Neural crest cell (in vitro differentiated cells): ENCODE data around the gene ARFGEF2. TPM values are rescaled to one million over a fixed set of nuclear protein-coding genes. Genes with fewer than 3 reads are reported as not detected.
A peak's percentile ranks its signal among the peaks of the same experiment; 100 is the strongest.
"Not testable (repeated sequence)": the region's sequence is repeated elsewhere in the genome, so short reads cannot be mapped to it uniquely, and the experiment has no call there.

Source experiments
- DNase-seq: peaks from one replicate; pipeline ENCODE4 v3.0.0; 2021; ENCODE audit warnings: low read depth, mixed read lengths, low spot score
- H3K27ac Mint-ChIP-seq: one replicate; pipeline ENCODE4 v1.8.0; 2021; ENCODE audit warnings: mild to moderate bottlenecking, mixed read lengths; ENCODE audit not compliant: unreplicated experiment
- H3K27me3 Mint-ChIP-seq: 2 replicates; pipeline ENCODE4 v1.8.0; 2021; ENCODE audit warnings: low read depth, mild to moderate bottlenecking, mixed read lengths
- H3K36me3 Mint-ChIP-seq: 2 replicates; pipeline ENCODE4 v1.8.0; 2021; ENCODE audit warnings: low read depth, mild to moderate bottlenecking, mixed read lengths
- H3K4me1 Mint-ChIP-seq: 2 replicates; pipeline ENCODE4 v1.8.0; 2021; ENCODE audit warnings: mixed read lengths
- H3K4me3 Mint-ChIP-seq: one replicate; pipeline ENCODE4 v1.8.0; 2021; ENCODE audit warnings: mild to moderate bottlenecking, mixed read lengths
- H3K9me3 Mint-ChIP-seq: 2 replicates; pipeline ENCODE4 v1.8.0; 2021; ENCODE audit warnings: mixed read lengths
- total RNA-seq: library from RNA; stranded (reverse); gene quantifications from 2 replicates; pipeline ENCODE4 v1.2.1, GENCODE V29; 2021
- TF ChIP-seq, protein P1 (sequence below): fragments of 200-600 bp; sonication (generic); conservative IDR thresholded peaks from 2 replicates; pipeline ENCODE4 v1.5.0; 2021; ENCODE audit warnings: antibody characterized with exemption, mild to moderate bottlenecking

Gene ARFGEF2
- total RNA-seq, 1 donor from 2014 or later = 18.0 TPM

DNA sequence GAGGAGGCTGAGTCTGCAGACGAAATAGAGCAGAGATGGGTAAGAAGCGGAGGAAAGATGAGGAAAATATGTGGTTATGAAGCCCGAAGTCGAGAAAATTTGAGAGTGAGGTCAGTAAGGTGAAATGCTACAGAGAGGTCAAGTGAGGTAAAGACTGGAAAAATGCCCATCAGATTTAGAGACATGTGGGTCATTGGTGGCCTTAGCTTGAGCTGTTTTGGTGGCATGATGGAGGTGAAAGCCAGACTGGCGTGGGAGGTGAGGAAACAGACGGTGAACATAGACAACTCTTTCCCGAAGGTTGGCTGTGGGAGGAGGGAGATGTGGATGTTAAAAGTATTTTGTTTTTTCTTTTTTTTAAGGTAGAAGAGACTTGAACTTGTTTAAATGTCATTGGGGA lies 9.4 kb downstream of the ARFGEF2 start:
- H3K36me3 Mint-ChIP-seq = peaks cover 2% of the 10 kb centered on the region
- H3K4me1 Mint-ChIP-seq = peaks cover 9% of the 10 kb centered on the region
- H3K27me3 Mint-ChIP-seq = no peaks in the 10 kb centered on the region
- no peak overlapping the region for H3K27ac Mint-ChIP-seq
- no peak overlapping the region for H3K4me3 Mint-ChIP-seq
- H3K9me3 Mint-ChIP-seq = peaks cover 3% of the 10 kb centered on the region
- no peak for DNase-seq
- TF ChIP-seq, protein P1, sequence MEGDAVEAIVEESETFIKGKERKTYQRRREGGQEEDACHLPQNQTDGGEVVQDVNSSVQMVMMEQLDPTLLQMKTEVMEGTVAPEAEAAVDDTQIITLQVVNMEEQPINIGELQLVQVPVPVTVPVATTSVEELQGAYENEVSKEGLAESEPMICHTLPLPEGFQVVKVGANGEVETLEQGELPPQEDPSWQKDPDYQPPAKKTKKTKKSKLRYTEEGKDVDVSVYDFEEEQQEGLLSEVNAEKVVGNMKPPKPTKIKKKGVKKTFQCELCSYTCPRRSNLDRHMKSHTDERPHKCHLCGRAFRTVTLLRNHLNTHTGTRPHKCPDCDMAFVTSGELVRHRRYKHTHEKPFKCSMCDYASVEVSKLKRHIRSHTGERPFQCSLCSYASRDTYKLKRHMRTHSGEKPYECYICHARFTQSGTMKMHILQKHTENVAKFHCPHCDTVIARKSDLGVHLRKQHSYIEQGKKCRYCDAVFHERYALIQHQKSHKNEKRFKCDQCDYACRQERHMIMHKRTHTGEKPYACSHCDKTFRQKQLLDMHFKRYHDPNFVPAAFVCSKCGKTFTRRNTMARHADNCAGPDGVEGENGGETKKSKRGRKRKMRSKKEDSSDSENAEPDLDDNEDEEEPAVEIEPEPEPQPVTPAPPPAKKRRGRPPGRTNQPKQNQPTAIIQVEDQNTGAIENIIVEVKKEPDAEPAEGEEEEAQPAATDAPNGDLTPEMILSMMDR = no peak

DNA sequence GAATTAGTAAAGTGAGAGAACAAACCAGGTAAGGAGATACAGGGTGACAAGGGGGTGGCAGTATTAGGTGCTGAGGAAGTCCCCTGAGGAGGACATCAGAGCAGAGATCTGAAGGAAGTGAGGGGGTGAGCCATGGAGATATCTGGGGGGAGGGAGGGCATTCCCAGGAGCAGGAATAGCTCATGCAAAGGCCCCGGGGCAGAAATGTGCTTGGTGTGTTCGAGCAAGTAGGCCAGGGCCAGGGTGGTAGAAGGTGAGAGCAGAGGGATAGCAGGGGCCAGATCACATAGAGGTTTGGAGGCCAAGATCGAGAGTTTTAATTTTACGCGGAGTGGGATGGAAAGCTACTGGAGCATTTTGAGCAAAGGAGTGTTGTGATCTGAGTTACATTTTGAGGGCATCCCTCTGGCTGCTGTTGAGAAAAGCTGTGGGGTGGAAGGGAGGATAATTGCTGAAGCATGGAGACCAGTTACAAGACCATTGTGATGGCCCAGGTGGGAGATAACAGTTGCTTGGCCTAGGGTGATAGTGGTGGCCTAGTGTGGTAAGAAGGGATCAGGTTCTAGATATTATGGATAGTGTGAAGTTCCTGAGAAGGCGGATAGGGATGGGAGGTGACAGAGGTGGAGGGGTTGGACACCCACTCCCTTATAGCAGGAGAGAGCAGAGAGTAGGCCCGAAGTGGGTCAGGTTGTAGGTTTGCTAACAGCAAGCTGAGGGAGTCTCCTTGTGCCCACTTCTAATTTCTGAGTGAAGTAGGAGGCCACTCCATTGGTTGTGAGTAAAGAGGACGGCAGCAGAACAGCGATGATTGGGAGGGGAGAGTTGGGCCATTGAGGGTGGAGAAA lies 10.2 kb downstream of the ARFGEF2 start:
- H3K9me3 Mint-ChIP-seq = peaks cover 3% of the 10 kb centered on the region
- H3K4me3 Mint-ChIP-seq = no peak overlapping the region
- TF ChIP-seq, protein P1 = no peak
- H3K36me3 Mint-ChIP-seq = peaks cover 2% of the 10 kb centered on the region
- peaks cover 9% of the 10 kb centered on the region for H3K4me1 Mint-ChIP-seq
- no peak for DNase-seq
- no peaks in the 10 kb centered on the region for H3K27me3 Mint-ChIP-seq
- no peak overlapping the region for H3K27ac Mint-ChIP-seq

DNA sequence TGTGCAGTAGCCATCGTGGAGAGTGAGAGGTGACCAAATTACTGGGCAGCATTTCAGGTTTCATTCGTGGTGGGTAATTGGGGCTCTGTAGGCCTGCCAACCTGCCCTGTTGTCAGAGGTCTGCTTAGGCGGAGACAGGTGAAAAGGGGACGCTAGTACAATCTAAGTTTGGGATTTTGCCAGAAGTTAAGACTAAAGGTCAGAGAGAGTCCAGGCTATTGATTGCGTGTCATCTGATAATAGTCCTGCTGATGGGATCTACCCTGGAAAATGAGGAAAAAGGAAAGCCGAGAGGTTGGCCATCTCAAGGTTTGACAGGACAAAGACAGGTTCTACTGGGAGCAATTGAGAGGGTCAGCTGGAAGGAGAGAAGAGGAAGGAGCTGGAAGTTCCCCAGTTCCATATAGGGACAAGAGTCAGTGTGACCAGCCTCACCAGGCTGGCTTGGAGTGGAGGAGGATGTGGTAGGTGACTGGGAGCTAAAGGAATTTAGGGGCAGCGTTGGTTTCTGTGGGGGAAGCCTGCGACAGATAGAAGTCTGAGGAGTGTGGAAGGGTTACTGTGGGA lies 10.9 kb downstream of the ARFGEF2 start:
- H3K27ac Mint-ChIP-seq = no peak overlapping the region
- H3K27me3 Mint-ChIP-seq = no peaks in the 10 kb centered on the region
- H3K36me3 Mint-ChIP-seq = peaks cover 7% of the 10 kb centered on the region
- peaks cover 3% of the 10 kb centered on the region for H3K9me3 Mint-ChIP-seq
- TF ChIP-seq, protein P1 = no peak
- H3K4me1 Mint-ChIP-seq = peaks cover 13% of the 10 kb centered on the region
- DNase-seq = no peak
- no peak overlapping the region for H3K4me3 Mint-ChIP-seq

DNA sequence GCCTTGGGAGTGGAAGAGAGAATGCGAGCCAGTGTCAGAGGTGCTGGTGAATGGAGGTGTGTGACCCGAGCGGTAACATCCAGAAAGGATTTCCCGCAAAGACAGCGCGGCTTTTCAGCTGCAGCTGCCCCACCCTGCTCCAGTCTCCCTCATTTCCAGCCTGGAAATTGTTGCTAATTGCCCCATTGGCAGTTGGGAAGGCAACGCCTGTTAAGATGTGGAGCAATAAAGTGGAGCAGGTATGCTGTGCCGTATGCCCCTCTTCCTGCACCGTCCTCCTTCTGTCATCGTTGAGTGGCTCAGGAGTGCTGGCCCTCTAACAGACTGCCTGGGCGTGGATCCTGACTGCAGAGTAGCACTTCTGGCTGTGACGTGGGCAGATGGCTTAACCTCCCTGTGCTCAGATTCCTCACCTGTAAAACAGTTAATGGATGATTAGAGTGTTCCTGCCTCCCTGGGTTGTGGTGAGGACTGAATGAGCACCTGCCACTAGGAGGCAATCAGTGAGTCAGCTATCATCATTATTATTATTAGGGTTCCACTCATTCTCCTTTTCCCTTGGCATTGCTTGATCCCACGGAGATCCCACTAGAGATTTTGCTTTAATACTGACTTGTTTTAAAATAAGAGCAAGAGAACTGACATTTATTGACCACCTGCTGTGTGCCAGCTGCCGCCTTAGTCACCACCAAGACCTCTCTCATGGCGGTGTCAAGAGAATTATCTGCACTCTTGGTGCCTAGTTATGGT lies 11.7 kb downstream of the ARFGEF2 start:
- Mint-ChIP-seq H3K27ac (no peak overlapping the region), H3K4me3 (no peak overlapping the region), H3K36me3 (peaks cover 7% of the 10 kb centered on the region), H3K4me1 (peaks cover 13% of the 10 kb centered on the region), H3K27me3 (no peaks in the 10 kb centered on the region), H3K9me3 (peaks cover 3% of the 10 kb centered on the region)
- no peak for DNase-seq
- TF ChIP-seq, protein P1 = no peak

DNA sequence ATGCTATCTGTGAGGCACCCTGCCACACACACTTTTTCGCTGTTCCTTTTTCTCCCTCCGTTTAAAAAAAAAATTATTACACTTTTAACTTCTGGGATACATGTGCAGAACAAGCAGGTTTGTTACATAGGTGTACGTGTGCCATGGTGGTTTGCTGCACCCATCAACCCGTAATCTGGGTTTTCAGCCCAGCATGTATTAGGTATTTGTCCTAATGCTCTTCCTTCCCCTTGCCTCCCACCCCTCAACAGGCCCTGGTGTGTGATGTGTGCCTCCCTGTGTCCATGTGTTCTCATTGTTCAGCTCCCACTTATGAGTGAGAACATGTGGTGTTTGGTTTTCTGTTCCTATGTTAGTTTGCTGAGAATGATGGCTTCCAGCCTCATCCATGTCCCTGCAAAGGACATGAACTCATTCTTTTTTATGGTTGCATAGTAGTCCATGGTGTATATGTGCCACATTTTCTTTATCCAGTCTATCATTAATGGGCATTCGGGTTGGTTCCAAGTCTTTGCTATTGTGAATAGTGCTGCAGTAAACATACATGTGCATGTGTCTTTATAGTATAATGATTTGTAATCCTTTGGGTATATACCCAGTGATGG lies 12.9 kb downstream of the ARFGEF2 start:
- H3K27me3 Mint-ChIP-seq, H3K9me3 Mint-ChIP-seq, H3K4me3 Mint-ChIP-seq, H3K27ac Mint-ChIP-seq, H3K36me3 Mint-ChIP-seq, DNase-seq: not testable (repeated sequence)
- H3K4me1 Mint-ChIP-seq = peaks cover 10% of the 10 kb centered on the region

DNA sequence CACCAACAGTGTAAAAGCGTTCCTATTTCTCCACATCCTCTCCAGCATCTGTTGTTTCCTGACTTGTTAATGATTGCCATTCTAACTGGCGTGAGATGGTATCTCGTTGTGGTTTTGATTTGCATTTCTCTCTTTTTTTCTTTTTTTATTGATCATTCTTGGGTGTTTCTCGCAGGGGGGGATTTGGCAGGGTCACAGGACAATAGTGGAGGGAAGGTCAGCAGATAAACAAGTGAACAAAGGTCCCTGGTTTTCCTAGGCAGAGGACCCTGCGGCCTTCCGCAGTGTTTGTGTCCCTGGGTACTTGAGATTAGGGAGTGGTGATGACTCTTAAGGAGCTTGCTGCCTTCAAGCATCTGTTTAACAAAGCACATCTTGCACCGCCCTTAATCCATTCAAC lies 13.5 kb downstream of the ARFGEF2 start:
- H3K9me3 Mint-ChIP-seq, DNase-seq, H3K4me3 Mint-ChIP-seq, H3K27me3 Mint-ChIP-seq, H3K36me3 Mint-ChIP-seq: not testable (repeated sequence)
- Mint-ChIP-seq H3K4me1 (peaks cover 10% of the 10 kb centered on the region), H3K27ac (peak overlapping the region; percentile 53)

DNA sequence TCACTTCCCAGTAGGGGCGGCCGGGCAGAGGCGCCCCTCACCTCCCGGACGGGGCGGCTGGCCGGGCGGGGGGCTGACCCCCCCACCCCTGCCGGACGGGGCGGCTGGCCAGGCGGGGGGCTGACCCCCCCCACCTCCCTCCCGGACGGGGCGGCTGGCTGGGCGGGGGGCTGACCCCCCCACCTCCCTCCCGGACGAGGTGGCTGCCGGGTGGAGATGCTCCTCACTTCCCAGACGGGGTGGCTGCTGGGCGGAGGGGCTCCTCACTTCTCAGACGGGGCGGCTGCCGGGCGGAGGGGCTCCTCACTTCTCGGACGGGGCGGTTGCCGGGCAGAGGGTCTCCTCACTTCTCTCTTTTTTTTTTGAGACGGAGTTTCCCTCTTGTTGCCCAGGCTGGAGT lies 14.7 kb downstream of the ARFGEF2 start:
- H3K4me1 Mint-ChIP-seq = peaks cover 10% of the 10 kb centered on the region
- H3K36me3 Mint-ChIP-seq, H3K9me3 Mint-ChIP-seq, H3K4me3 Mint-ChIP-seq, DNase-seq, H3K27ac Mint-ChIP-seq, H3K27me3 Mint-ChIP-seq: not testable (repeated sequence)
